Measurements from ENCODE around the gene MTG2.

- TF ChIP-seq CTCF (IDR thresholded peaks at IDR 0.05; ENCODE audit: low read length) (no peak), EZH2 (optimal IDR thresholded peaks at IDR 0.05; ENCODE audit: low read depth, low read length) (no peak)
These were observed 22.0 kb upstream of the MTG2 start for GRCh38 chr20:62160876-62161275.

Measured in MM.1S (cell line).